Stimulated activated CD4-positive, alpha-beta T cell treated with anti-CD3 and anti-CD28 coated beads, Interleukin-12 subunit alpha, Interleukin-12 subunit beta, amount 100 ng/mL, for 24 hours (primary cell): ENCODE measurements around the gene AFAP1.

Source experiments
- DNase-seq, 2 experiments: peaks; one replicate each; pipeline ENCODE4 v3.0.0-alpha.2; 2020; ENCODE audit warnings: low read depth in 2 of 2

The AFAP1 gene

GRCh38 chr4:7939377-7940108 lies at the start of gene AFAP1:
Gene AFAP1, minus strand, starts transcription at chr4:7939861. Its CDS starts 67,783 bp downstream, at chr4:7872078.
- DNase-seq = peak; percentile 73 to 85

- no peak for DNase-seq
Observed at GRCh38 chr4:7988437-7988836, 48.8 kb upstream of the AFAP1 start.

GRCh38 chr4:7987148-7987989 lies 47.7 kb upstream of the AFAP1 start:
- DNase-seq = peak; percentile 47 to 70

- no peak for DNase-seq
Observed at GRCh38 chr4:7985891-7986441, 46.3 kb upstream of the AFAP1 start.

GRCh38 chr4:7985072-7985471 lies 45.4 kb upstream of the AFAP1 start:
- DNase-seq = no peak

- no peak for DNase-seq
Observed at GRCh38 chr4:7984286-7984925, 44.7 kb upstream of the AFAP1 start.

- no peak for DNase-seq
Observed at GRCh38 chr4:7983296-7983695, 43.6 kb upstream of the AFAP1 start.

GRCh38 chr4:7981738-7982394 lies 42.2 kb upstream of the AFAP1 start:
- DNase-seq = no peak

- DNase-seq = no peak
Observed at GRCh38 chr4:7980036-7980435, 40.4 kb upstream of the AFAP1 start.

GRCh38 chr4:7979652-7979968 lies 39.9 kb upstream of the AFAP1 start:
- no peak for DNase-seq

GRCh38 chr4:7978907-7979651 lies 39.4 kb upstream of the AFAP1 start:
- no peak for DNase-seq

GRCh38 chr4:7978489-7978888 lies 38.8 kb upstream of the AFAP1 start:
- no peak for DNase-seq

GRCh38 chr4:7976634-7977033 lies 37.0 kb upstream of the AFAP1 start:
- no peak for DNase-seq

- DNase-seq = no peak
Observed at GRCh38 chr4:7976025-7976424, 36.4 kb upstream of the AFAP1 start.

- DNase-seq = no peak
Observed at GRCh38 chr4:7974425-7974824, 34.8 kb upstream of the AFAP1 start.

- DNase-seq = no peak
Observed at GRCh38 chr4:7973545-7973981, 33.9 kb upstream of the AFAP1 start.

- no peak for DNase-seq
Observed at GRCh38 chr4:7971881-7972500, 32.3 kb upstream of the AFAP1 start.

- no peak for DNase-seq
Observed at GRCh38 chr4:7971159-7971631, 31.5 kb upstream of the AFAP1 start.

GRCh38 chr4:7970361-7970946 lies 30.8 kb upstream of the AFAP1 start:
- DNase-seq = no peak

GRCh38 chr4:7968262-7968896 lies 28.7 kb upstream of the AFAP1 start:
- DNase-seq = no peak
